ENCODE data around the gene CYBA.
A peak's percentile ranks its signal among the peaks of the same experiment; 100 is the strongest.

The CYBA gene

DNA sequence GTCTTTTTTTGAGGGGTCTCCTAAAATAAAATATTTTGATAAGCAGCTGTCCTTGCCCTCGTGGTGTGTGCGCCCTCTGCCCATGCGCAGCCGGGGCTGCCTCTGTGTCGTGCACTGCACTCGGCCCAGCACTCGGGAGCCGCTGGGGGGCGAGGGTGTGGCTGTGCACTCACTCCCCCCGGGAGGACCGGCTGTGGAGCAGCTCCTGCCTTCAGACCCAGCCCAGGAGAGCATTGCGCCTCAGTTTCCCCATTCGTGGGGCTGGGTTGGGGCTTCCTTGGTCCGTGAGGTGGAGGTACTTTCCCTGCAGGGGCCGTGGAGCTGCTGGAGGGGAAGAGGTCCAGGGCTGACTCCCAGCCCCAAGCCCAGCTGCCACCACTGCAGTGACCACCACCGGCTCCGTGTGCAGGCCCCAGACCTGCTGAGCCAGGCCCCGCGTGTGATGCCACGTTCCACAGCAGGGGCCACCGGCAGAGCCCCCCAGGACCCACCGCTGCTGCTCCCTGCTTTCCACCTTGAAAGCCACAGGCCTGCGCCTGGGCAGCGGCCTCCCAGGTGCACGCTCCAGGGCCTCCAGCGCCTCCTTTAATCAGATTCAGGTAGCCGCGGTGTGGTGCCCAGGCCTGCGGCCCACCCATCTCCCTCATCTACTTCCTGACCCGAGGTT, 18.8 kb downstream of the CYBA start:
- no peak for DNase-seq (ENCODE audit: low read depth)

- no peak for DNase-seq (ENCODE audit: low read depth)
These were observed 19.5 kb downstream of the CYBA start for GRCh38 chr16:88631384-88631783.

GRCh38 chr16:88630941-88631340, 19.9 kb downstream of the CYBA start:
- DNase-seq (ENCODE audit: low read depth), result no peak

- no peak for DNase-seq (ENCODE audit: low read depth)
These were observed 20.4 kb downstream of the CYBA start for GRCh38 chr16:88630433-88630832.

- no peak for DNase-seq (ENCODE audit: low read depth)
These were observed 21.0 kb downstream of the CYBA start for GRCh38 chr16:88629835-88630234.

GRCh38 chr16:88628512-88628974, 22.3 kb downstream of the CYBA start:
- DNase-seq (ENCODE audit: low read depth), result no peak

DNA sequence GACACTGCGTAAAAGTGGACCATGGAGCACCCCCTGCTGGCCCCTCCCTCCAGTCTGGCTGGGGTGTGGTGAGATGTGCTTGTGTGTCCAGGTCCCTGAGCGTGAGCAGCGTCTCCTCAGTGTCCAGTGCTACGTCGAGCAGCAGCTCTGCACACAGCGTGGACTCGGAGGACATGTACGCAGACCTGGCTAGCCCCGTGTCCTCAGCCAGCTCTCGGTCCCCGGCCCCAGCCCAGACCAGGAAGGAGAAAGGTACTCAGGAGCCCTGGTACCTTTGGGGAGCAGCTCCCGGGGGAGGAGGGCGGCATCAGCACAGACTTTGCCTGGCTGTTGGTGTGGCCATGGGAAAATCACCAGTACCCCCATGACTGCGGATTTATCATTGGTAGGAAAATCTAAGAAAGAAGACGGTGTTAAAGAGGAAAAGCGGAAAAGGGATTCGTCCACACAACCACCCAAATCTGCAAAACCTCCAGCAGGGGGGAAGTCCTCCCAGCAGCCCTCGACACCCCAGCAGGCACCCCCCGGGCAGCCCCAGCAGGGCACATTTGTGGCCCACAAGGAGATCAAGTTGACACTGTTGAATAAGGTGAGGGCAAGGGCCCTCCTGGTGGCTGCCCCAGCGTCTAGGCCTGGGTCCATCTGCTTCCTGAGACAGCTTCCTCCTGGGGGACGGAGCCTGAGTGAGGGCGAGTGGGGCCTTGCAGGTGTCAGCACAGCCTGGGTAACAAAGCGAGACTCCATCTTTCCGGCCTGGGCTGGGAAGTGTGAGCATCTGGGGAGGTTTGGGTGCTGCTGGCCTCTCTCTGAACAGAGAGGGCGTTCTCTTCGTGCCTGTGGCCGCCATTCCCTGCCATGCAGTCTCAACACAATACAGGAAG, 23.1 kb downstream of the CYBA start:
- no peak for DNase-seq (ENCODE audit: low read depth)

GRCh38 chr16:88626646-88627045, 24.2 kb downstream of the CYBA start:
- DNase-seq (ENCODE audit: low read depth), result no peak

DNA sequence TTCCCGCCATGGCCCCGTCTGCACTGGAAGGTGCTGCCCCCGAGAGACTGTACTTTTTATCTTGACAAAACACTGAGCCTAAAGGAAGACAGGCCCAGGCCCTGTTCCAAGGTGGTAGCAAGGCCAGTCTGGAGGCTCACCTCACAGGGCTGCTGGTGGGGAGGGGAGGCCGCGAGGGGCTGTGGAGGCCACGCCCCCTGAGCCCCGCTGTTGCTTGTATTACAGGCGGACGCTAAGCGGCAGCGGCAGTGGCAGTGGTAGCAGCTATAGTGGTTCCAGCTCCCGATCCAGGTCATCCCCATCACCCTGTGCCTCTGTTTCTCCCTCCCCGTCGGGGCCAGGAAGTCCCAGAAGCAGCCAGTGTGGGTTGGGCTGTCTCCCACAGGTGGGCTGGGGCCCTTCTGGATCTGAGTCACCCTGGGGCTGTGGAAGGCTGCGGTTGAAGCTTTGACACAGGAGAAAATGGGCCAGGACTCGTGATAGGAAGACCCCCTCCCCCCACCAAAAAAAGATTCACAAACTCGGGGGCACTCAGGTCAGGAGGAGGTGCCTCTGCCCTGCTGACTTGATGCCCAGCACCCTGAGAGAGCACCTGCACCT, 25.8 kb downstream of the CYBA start:
- no peak for DNase-seq (ENCODE audit: low read depth)

DNA sequence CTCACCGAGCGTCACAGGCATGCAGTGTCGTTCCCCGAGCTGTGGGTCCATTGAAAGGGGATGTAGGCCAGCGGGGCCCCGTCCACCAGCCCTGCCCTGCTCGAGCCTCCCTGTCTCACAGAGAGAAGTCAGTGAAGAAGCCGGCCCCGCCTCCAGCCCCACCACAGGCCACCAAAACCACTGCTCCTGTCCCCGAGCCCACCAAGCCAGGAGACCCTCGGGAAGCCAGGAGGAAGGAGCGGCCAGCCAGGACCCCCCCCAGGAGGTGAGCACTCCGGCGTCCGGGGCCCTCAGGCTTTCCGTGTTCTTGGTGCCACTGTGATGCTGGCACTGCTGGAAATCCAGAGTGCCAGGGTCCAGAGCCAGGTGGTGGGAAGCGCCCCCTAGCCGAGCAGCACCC, 26.4 kb downstream of the CYBA start:
- DNase-seq (ENCODE audit: low read depth), result no peak

DNA sequence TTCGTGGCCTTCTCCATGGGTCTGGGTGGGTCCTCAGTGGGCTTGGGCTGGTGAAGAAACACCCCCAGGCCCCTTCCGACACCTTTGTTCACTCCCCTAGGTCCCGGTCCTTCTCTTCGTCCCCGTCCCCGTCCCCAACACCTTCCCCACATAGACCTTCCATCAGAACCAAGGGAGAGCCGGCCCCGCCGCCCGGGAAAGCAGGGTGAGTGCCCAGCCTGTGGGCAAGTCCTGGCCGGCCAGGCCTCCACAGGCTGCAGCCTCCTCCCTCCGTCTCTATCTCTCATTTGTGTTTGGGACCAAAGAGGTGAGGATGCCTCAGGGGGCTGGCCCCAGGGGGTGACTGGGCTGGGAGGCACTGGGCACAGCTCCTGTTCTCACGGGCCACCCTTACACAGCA, 27.0 kb downstream of the CYBA start:
- DNase-seq (ENCODE audit: low read depth), result no peak

- no peak for DNase-seq (ENCODE audit: low read depth)
These were observed 28.0 kb downstream of the CYBA start for GRCh38 chr16:88622866-88623265.

DNA sequence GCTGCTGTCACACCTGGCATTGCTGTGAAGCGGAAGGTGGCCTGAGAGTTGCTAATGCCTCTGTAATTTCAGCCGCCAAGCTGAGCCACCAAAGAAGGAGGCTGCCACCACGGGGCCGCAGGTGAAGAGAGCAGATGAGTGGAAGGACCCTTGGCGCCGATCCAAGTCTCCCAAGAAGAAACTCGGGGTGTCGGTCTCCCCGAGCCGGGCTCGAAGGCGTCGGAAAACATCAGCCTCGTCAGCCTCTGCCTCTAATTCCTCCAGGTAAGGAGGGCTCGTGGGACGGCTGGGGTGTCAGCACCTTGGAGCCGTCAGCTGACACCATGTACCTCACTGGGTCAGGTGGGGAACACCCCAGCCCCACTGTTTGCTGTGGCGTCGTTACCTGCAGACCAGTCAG, 28.7 kb downstream of the CYBA start:
- DNase-seq (ENCODE audit: low read depth), result no peak

- peak; percentile 92 for DNase-seq (ENCODE audit: low read depth)
These were observed 30.7 kb downstream of the CYBA start for GRCh38 chr16:88619859-88620815.

- no peak for DNase-seq (ENCODE audit: low read depth)
These were observed 31.7 kb downstream of the CYBA start for GRCh38 chr16:88618956-88619667.

DNA sequence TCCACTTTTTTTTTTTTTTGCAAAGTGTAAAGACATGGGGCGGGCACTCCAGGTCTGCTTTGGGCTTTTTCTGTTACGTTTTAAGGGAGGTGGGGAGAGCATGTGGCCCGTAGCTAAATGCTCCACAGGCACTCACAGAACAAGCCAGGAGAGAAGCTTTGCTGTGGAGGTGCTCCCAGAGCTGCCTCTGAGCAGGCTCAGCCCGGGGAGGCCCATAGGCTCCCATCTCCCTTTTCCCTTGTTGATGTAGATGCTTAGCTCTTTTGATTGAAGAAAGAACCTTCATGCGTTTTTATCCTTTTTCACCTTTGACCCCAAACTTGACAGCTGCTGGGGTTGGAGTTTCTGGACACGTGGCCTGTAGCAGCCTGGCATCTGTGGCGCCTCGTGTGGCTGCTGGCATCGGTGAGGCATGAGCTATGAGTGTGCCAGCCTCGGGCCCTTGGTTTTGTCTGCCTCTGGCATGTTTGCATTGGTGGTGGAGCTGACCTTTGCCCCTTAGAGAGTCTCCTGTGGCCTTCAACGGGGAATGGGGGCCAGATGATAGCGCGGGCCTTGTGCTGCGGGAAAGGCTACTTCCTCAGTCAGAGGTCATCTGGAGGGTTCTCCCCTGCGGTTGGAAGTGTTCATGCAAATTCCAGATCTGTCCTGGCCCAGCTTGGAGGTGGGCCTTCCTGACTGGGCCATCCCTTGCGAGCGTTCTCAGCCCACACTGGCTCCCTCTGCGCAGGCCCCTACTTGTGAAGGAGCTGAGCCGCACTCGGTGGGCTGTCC, 32.5 kb downstream of the CYBA start:
- peak; percentile 19 for DNase-seq (ENCODE audit: low read depth)

- DNase-seq (ENCODE audit: low read depth), result no peak
These were observed 33.4 kb downstream of the CYBA start for GRCh38 chr16:88617268-88618031.

DNA sequence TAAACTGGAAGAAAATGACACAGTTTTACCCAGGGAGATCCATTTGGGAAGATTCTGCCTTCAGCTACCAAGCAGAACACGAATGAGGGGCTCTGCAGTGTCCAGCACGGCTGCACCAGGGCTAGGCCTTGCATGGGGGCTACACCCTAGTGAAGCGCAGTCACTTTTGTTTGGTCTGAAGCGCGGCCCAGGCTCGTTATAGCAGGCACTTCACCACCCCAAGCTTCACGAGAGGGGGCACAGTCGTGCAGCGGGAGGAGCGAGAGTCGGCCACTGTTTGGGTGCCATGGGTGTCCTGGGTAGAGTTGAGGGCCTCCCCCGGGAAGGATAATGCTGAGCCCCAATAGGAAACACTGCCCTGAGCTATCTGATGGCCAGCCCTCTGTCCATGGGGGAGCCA, 34.1 kb downstream of the CYBA start:
- DNase-seq (ENCODE audit: low read depth), result no peak

DNA sequence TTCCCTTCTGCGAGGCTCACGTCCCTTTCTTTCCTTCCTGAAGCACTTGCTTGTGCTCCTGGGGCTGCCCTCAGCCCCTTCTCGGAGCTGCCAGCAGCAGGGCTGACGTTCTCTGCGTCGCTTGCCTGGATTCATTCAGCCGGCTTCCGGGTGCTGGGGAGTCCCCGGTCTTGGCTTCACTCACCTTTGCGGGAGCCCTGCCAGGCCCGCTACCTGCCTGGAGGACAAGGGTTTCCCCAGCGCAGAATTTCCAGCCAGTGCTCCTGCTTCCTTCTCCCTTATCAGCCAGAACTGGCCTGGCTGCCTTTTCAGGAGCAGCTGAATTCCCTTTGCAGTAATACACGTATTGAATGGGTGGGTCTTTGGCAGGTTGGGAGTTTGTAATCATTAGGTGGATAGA, 34.5 kb downstream of the CYBA start:
- DNase-seq (ENCODE audit: low read depth), result no peak
